GM12878 (cell line): ENCODE data around the gene SPP2.

Experiments
- EZH2 ChIP-seq: IDR thresholded peaks from 2 replicates; pipeline ENCODE4 v1.6.1; 2012; ENCODE audit warnings: low read depth, mild to moderate bottlenecking, control low read depth, inconsistent platforms, low read length, borderline replicate concordance; ENCODE audit not compliant: control insufficient read depth
- MXI1 ChIP-seq: fragments of 150-350 bp; IDR thresholded peaks from 2 replicates; pipeline ENCODE4 v1.6.1; 2011; ENCODE audit warnings: low read depth, mild to moderate bottlenecking, inconsistent platforms, low read length, improper control_type of control experiment
- POLR2AphosphoS5 ChIP-seq: IDR thresholded peaks from 2 replicates; pipeline ENCODE4 v1.6.1; 2011; ENCODE audit warnings: mild to moderate bottlenecking, low read length, inconsistent platforms
- RAD21 ChIP-seq: IDR thresholded peaks from 2 replicates; pipeline ENCODE4 v1.6.1; 2011; ENCODE audit warnings: mild to moderate bottlenecking, low read depth, low read length, moderate library complexity; ENCODE audit not compliant: insufficient read depth
- RELA ChIP-seq: fragments of 450-650 bp; IDR thresholded peaks from 2 replicates; pipeline ENCODE4 v1.8.0; 2014; ENCODE audit warnings: borderline replicate concordance; ENCODE audit not compliant: partially characterized antibody
- RFX5 ChIP-seq: IDR thresholded peaks from 2 replicates; pipeline ENCODE4 v1.6.1; 2011; ENCODE audit warnings: low read depth, low read length, improper control_type of control experiment
- SP1 ChIP-seq: IDR thresholded peaks from one replicate; pipeline ENCODE4 v1.6.1; 2011; ENCODE audit warnings: low read depth, low read length
- ZNF274 ChIP-seq: IDR thresholded peaks from one replicate; pipeline ENCODE4 v1.8.0; 2011; ENCODE audit not compliant: insufficient read length, insufficient read depth
- TF ChIP-seq, protein P1 (sequence below), 3 experiments: IDR thresholded peaks in 2 of 3; conservative IDR thresholded peaks in 1 of 3; 2 replicates each; pipeline ENCODE4 v1.5.1; 2011; ENCODE audit warnings: low read depth in 3 of 3, low read length in 3 of 3, mild to moderate bottlenecking in 3 of 3, control low read depth in 2 of 3, moderate library complexity in 2 of 3, inconsistent platforms in 1 of 3, mixed read lengths in 1 of 3; ENCODE audit not compliant: control insufficient read depth in 2 of 3, insufficient read depth in 1 of 3; ENCODE audit errors: extremely low read depth in 1 of 3
- TF ChIP-seq, protein P2 (sequence below): IDR thresholded peaks from 2 replicates; pipeline ENCODE4 v1.6.1; 2012; ENCODE audit warnings: low read depth, low read length, improper control_type of control experiment

DNA sequence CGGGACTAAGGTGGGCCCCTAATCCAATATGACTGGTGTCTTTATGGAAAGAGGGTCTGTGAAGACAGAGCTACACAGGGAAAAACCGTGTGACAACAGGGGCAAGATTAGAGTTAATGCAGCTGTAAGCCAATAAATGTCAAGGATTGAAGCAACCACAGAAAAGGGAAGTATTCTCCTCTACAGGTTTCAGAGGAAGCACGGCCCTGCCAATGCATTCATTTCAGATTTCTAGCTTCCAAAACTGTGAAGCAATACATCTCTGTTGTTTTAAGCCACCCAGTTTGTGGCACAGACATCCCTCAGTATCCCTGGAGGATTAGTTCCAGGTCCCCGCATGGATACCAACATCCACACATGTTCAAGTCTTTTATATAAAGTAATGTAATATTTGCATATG, 48.8 kb downstream of the SPP2 start:
- TF ChIP-seq, protein P1, sequence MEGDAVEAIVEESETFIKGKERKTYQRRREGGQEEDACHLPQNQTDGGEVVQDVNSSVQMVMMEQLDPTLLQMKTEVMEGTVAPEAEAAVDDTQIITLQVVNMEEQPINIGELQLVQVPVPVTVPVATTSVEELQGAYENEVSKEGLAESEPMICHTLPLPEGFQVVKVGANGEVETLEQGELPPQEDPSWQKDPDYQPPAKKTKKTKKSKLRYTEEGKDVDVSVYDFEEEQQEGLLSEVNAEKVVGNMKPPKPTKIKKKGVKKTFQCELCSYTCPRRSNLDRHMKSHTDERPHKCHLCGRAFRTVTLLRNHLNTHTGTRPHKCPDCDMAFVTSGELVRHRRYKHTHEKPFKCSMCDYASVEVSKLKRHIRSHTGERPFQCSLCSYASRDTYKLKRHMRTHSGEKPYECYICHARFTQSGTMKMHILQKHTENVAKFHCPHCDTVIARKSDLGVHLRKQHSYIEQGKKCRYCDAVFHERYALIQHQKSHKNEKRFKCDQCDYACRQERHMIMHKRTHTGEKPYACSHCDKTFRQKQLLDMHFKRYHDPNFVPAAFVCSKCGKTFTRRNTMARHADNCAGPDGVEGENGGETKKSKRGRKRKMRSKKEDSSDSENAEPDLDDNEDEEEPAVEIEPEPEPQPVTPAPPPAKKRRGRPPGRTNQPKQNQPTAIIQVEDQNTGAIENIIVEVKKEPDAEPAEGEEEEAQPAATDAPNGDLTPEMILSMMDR (IDR thresholded peaks at IDR 0.05 in 2 of 3, conservative IDR thresholded peaks at IDR 0.05 in 1 of 3; ENCODE audit: control insufficient read depth in 2 of 3, extremely low read depth in 1 of 3, insufficient read depth in 1 of 3, low read depth in 3 of 3, low read length in 3 of 3), result no peak
- TF ChIP-seq RFX5 (no peak), ZNF274 (no peak), POLR2AphosphoS5 (no peak), MXI1 (no peak), RELA (no peak), EZH2 (no peak), SP1 (no peak), RAD21 (no peak)
- TF ChIP-seq, protein P2, sequence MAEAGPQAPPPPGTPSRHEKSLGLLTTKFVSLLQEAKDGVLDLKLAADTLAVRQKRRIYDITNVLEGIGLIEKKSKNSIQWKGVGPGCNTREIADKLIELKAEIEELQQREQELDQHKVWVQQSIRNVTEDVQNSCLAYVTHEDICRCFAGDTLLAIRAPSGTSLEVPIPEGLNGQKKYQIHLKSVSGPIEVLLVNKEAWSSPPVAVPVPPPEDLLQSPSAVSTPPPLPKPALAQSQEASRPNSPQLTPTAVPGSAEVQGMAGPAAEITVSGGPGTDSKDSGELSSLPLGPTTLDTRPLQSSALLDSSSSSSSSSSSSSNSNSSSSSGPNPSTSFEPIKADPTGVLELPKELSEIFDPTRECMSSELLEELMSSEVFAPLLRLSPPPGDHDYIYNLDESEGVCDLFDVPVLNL, result no peak
